ENCODE data around the gene DIPK1A. TPM values are rescaled to one million over a fixed set of nuclear protein-coding genes. Genes with fewer than 3 reads are reported as not detected.

The DIPK1A gene
- total RNA-seq, 4 donors from 2014 or later = 3.1 to 6.9 (median 4.7) TPM

- no peak overlapping the region for H3K4me3 ChIP-seq
- no peaks in the 10 kb centered on the region for H3K4me1 ChIP-seq
- H3K27me3 ChIP-seq = no peaks in the 10 kb centered on the region
- H3K9me3 ChIP-seq = no peaks in the 10 kb centered on the region
- no peak overlapping the region for H3K27ac ChIP-seq
- TF ChIP-seq EP300 (IDR thresholded peaks at IDR 0.05) (no peak), CTCF (IDR thresholded peaks at IDR 0.05) (no peak), POLR2A (IDR thresholded peaks at IDR 0.05) (no peak)
- DNase-seq (ENCODE audit: low spot score in 2 of 2) = no peak
- no peaks in the 10 kb centered on the region for H3K36me3 ChIP-seq
- WGBS, 2 donors = 72 to 82% methylated on average over 9 of the region's 9 CpGs
Measured at GRCh38 chr1:92922356-92923035, 38.8 kb downstream of the DIPK1A start.

- 85 to 90% methylated on average over 8 of the region's 8 CpGs for WGBS, 2 donors
- TF ChIP-seq EP300 (IDR thresholded peaks at IDR 0.05) (no peak), POLR2A (IDR thresholded peaks at IDR 0.05) (no peak), CTCF (IDR thresholded peaks at IDR 0.05) (no peak)
- Histone ChIP-seq H3K4me3 (no peak overlapping the region), H3K27ac (no peak overlapping the region), H3K4me1 (no peaks in the 10 kb centered on the region), H3K36me3 (no peaks in the 10 kb centered on the region), H3K27me3 (no peaks in the 10 kb centered on the region), H3K9me3 (no peaks in the 10 kb centered on the region)
- no peak for DNase-seq (ENCODE audit: low spot score in 2 of 2)
Measured at GRCh38 chr1:92921031-92922023, 39.9 kb downstream of the DIPK1A start.

GRCh38 chr1:92916899-92917298, 44.4 kb downstream of the DIPK1A start:
- Histone ChIP-seq H3K27me3 (no peaks in the 10 kb centered on the region), H3K9me3 (no peaks in the 10 kb centered on the region), H3K4me3 (no peak overlapping the region), H3K4me1 (no peaks in the 10 kb centered on the region), H3K27ac (no peak overlapping the region), H3K36me3 (no peaks in the 10 kb centered on the region)
- TF ChIP-seq POLR2A (IDR thresholded peaks at IDR 0.05) = no peak
- TF ChIP-seq EP300 (IDR thresholded peaks at IDR 0.05) = no peak
- no peak for TF ChIP-seq CTCF (IDR thresholded peaks at IDR 0.05)
- DNase-seq (ENCODE audit: low spot score in 2 of 2) = no peak

GRCh38 chr1:92915547-92915946, 45.7 kb downstream of the DIPK1A start:
- no peaks in the 10 kb centered on the region for H3K4me1 ChIP-seq
- H3K27ac ChIP-seq = no peak overlapping the region
- TF ChIP-seq CTCF (IDR thresholded peaks at IDR 0.05) (no peak), EP300 (IDR thresholded peaks at IDR 0.05) (no peak), POLR2A (IDR thresholded peaks at IDR 0.05) (no peak)
- no peaks in the 10 kb centered on the region for H3K36me3 ChIP-seq
- WGBS, 2 donors = 85 to 93% methylated on average over 1 of the region's 1 CpG
- DNase-seq (ENCODE audit: low spot score in 2 of 2) = no peak
- no peak overlapping the region for H3K4me3 ChIP-seq
- H3K27me3 ChIP-seq = no peaks in the 10 kb centered on the region
- no peaks in the 10 kb centered on the region for H3K9me3 ChIP-seq
